K562 (cell line): ENCODE results near the gene NQO2. TPM values are rescaled to one million over a fixed set of nuclear protein-coding genes. Genes with fewer than 3 reads are reported as not detected.
A peak's percentile ranks its signal among the peaks of the same experiment; 100 is the strongest.

Experiments
- ARID1B ChIP-seq: fragments of 450-650 bp; IDR thresholded peaks from 2 replicates; pipeline ENCODE4 v1.6.1; 2016; ENCODE audit warnings: antibody characterized with exemption, mild to moderate bottlenecking, inconsistent platforms
- CHD1 ChIP-seq: fragments of 200-600 bp; sonication (generic); IDR thresholded peaks from one replicate; pipeline ENCODE4 v1.6.1; 2012; ENCODE audit warnings: mild to moderate bottlenecking, moderate library complexity, low read length, inconsistent platforms
- E2F5 ChIP-seq: sonication (generic); formaldehyde crosslinking; IDR thresholded peaks from 2 replicates; pipeline ENCODE4 v1.8.0; 2022; ENCODE audit warnings: mild to moderate bottlenecking, missing genetic modification reagents
- E2F8 ChIP-seq: fragments of 450-650 bp; IDR thresholded peaks from 2 replicates; pipeline ENCODE4 v1.7.1; 2018; ENCODE audit warnings: mild to moderate bottlenecking, low read depth; ENCODE audit not compliant: partially characterized antibody
- HNRNPUL1 ChIP-seq: fragments of 200-400 bp; formaldehyde crosslinking; IDR thresholded peaks from 2 replicates; pipeline ENCODE4 v1.6.1; 2017; ENCODE audit warnings: low read length
- JUND ChIP-seq, 2 experiments: IDR thresholded peaks; 2 replicates in 1 of 2; 3 replicates in 1 of 2; pipeline ENCODE4 v1.6.1; 2011; ENCODE audit warnings: borderline replicate concordance in 2 of 2, low read depth in 2 of 2, low read length in 2 of 2, improper control_type of control experiment in 1 of 2, missing biosample characterization in 1 of 2, missing genetic modification characterization in 1 of 2, missing genetic modification reagents in 1 of 2
- KDM2B ChIP-seq: fragments of 250-450 bp; sonication (Bioruptor Pico); IDR thresholded peaks from 2 replicates; pipeline ENCODE4 v1.8.0; 2021; ENCODE audit warnings: mild to moderate bottlenecking, moderate library complexity
- KLF13 ChIP-seq: fragments of 450-650 bp; IDR thresholded peaks from 2 replicates; pipeline ENCODE4 v1.6.1; 2016; ENCODE audit warnings: missing genetic modification characterization, low read depth, mild to moderate bottlenecking, missing compliant biosample characterization, moderate library complexity, borderline replicate concordance
- MED1 ChIP-seq: sonication (generic); formaldehyde crosslinking; IDR thresholded peaks from 2 replicates; pipeline ENCODE4 v1.8.1; 2023; ENCODE audit warnings: missing genetic modification reagents, borderline replicate concordance
- RAD21 ChIP-seq, 2 experiments: fragments of 250-450 bp in 1 of 2; fragments of 450-650 bp in 1 of 2; sonication (Bioruptor Pico) in 1 of 2; formaldehyde crosslinking in 1 of 2; IDR thresholded peaks in 1 of 2; conservative IDR thresholded peaks in 1 of 2; 2 replicates each; pipeline versions ENCODE4 v1.4.0 to v1.8.0; 2020 to 2022; ENCODE audit warnings: mild to moderate bottlenecking in 2 of 2, moderate library complexity in 1 of 2
- SFPQ ChIP-seq: fragments of 200-400 bp; formaldehyde crosslinking; IDR thresholded peaks from 2 replicates; pipeline ENCODE4 v1.6.1; 2017; ENCODE audit warnings: mild to moderate bottlenecking, low read depth, low read length, moderate library complexity
- SIN3A ChIP-seq, 2 experiments: fragments of 150-350 bp in 1 of 2; IDR thresholded peaks; 2 replicates each; pipeline ENCODE4 v1.6.1; 2011 to 2016; ENCODE audit warnings: borderline replicate concordance in 2 of 2, low read depth in 2 of 2, low read length in 2 of 2, mild to moderate bottlenecking in 2 of 2, moderate library complexity in 2 of 2; ENCODE audit not compliant: control insufficient read depth in 1 of 2
- VEZF1 ChIP-seq: fragments of 200-800 bp; sonication (Bioruptor generic); IDR thresholded peaks from 2 replicates; pipeline ENCODE4 v1.6.1; 2017; ENCODE audit warnings: missing genetic modification characterization, missing compliant biosample characterization
- YY1 ChIP-seq, 3 experiments: IDR thresholded peaks; 2 replicates each; pipeline ENCODE4 v1.6.1; 2011; ENCODE audit warnings: low read length in 2 of 3, mild to moderate bottlenecking in 2 of 3, moderate library complexity in 2 of 3, borderline replicate concordance in 1 of 3, control low read depth in 1 of 3, low read depth in 1 of 3; ENCODE audit not compliant: insufficient read depth in 3 of 3, insufficient replicate concordance in 2 of 3, control insufficient read depth in 1 of 3, insufficient read length in 1 of 3; ENCODE audit errors: extremely low read depth in 1 of 3
- ZEB2 ChIP-seq: fragments of 450-650 bp; IDR thresholded peaks from 2 replicates; pipeline ENCODE4 v1.6.1; 2016
- ZNF143 ChIP-seq: sonication (generic); formaldehyde crosslinking; IDR thresholded peaks from 2 replicates; pipeline ENCODE4 v1.9.0; 2022; ENCODE audit warnings: mild to moderate bottlenecking, missing genetic modification reagents
- ZNF3 ChIP-seq: fragments of 250-450 bp; sonication (Bioruptor Pico); IDR thresholded peaks from 2 replicates; pipeline ENCODE4 v1.5.0; 2021; ENCODE audit warnings: mild to moderate bottlenecking, moderate library complexity
- polyA plus RNA-seq, 8 experiments: library from polyadenylated mRNA; depleted of rRNA in 4 of 8; stranded (reverse) in 5 of 8; unstranded in 3 of 8; fragments of >200 nt; fragmentation: Nextera tagmentation in 2 of 8; fragmentation: Illumina TruSeq in 1 of 8; extraction: Ambion mirVana in 2 of 8; extraction: Trizol in 1 of 8; gene quantifications; 2 replicates each; pipeline versions ENCODE4 v1.2.1 to v1.2.3, GENCODE V29; 2011 to 2014; ENCODE audit warnings: inconsistent platforms in 1 of 8, missing spikeins in 1 of 8
- total RNA-seq, 7 experiments: library from RNA; depleted of rRNA in 6 of 7; stranded (reverse); fragments of >200 nt in 6 of 7; fragmentation: Illumina TruSeq in 2 of 7; extraction: Trizol in 2 of 7; gene quantifications; 2 replicates each; pipeline versions ENCODE4 v1.2.1 to v1.2.3, GENCODE V29; 2011 to 2021; ENCODE audit warnings: low replicate concordance in 1 of 7

Gene NQO2
- total and polyA plus RNA-seq, 9 of the 15 experiments (the other 6 are each of a cell fraction or from before 2014, with no cell fraction given), result 54.6 to 214 (median 116) TPM

GRCh38 chr6:2998998-2999617 is 586 bp upstream of the NQO2 start (continued):
- TF ChIP-seq YY1 (IDR thresholded peaks at IDR 0.05; ENCODE audit: borderline replicate concordance in 1 of 3, control insufficient read depth in 1 of 3, extremely low read depth in 1 of 3, insufficient read depth in 3 of 3, insufficient read length in 1 of 3, insufficient replicate concordance in 2 of 3, low read depth in 1 of 3, low read length in 2 of 3) (peak in 1 of 3 experiments; percentile 4), CHD1 (no peak), SIN3A (IDR thresholded peaks at IDR 0.05; ENCODE audit: borderline replicate concordance in 2 of 2, control insufficient read depth in 1 of 2, low read depth in 2 of 2, low read length in 2 of 2) (peak in 1 of 2 experiments; percentile 19; a peak in 2 of 4 replicates), ARID1B (0 out of 2 replicates have a peak, but pooled peaks have one; percentile 6), E2F5 (CRISPR knock-in tag) (no peak), SFPQ (no peak), ZNF3 (CRISPR knock-in tag) (no peak), E2F8 (peak; percentile 15), RAD21 (CRISPR knock-in tag; conservative IDR thresholded peaks at IDR 0.05 in 1 of 2, IDR thresholded peaks at IDR 0.05 in 1 of 2) (0 out of 4 replicates have a peak, but pooled peaks of 1 of the 2 experiments have one; percentile 7), MED1 (CRISPR knock-in tag) (no peak), KLF13 (tag) (peak; percentile 16; the same call in 1 of the 2 replicates), JUND (IDR thresholded peaks at IDR 0.05; ENCODE audit: borderline replicate concordance, low read depth, low read length) (no peak; the same call in 1 of the 2 replicates), JUND (tag; IDR thresholded peaks at IDR 0.05; ENCODE audit: borderline replicate concordance, low read depth, low read length) (no peak), ZNF143 (CRISPR knock-in tag) (no peak), HNRNPUL1 (no peak), ZEB2 (no peak), VEZF1 (CRISPR knock-in tag) (no peak), KDM2B (CRISPR knock-in tag) (peak; percentile 82)
